ENCODE results near the gene NEK6. TPM values are rescaled to one million over a fixed set of nuclear protein-coding genes. Genes with fewer than 3 reads are reported as not detected.

Gene NEK6
- total RNA-seq, 4 donors from 2014 or later = 2.0 to 15.3 (median 7.3) TPM

GRCh38 chr9:124280176-124280691, 22.5 kb downstream of the NEK6 start:
- Histone ChIP-seq H3K36me3 (no peaks in the 10 kb centered on the region), H3K4me1 (peaks cover 15 to 82% (median 50%) of the 10 kb centered on the region in 3 donors), H3K4me3 (no peak overlapping the region), H3K9me3 (no peaks in the 10 kb centered on the region), H3K27me3 (no peaks in the 10 kb centered on the region), H3K27ac (peak overlapping the region; percentile 66 to 88 (median 80))
- WGBS, 2 donors = 49 to 51% methylated on average over 9 to 10 of the region's 16 CpGs
- no peak for DNase-seq
- intact Hi-C loops (cut with DNase I) = no loop called here
- no peak for TF ChIP-seq POLR2A (IDR thresholded peaks at IDR 0.05)
- no peak for TF ChIP-seq CTCF (IDR thresholded peaks at IDR 0.05)

DNA sequence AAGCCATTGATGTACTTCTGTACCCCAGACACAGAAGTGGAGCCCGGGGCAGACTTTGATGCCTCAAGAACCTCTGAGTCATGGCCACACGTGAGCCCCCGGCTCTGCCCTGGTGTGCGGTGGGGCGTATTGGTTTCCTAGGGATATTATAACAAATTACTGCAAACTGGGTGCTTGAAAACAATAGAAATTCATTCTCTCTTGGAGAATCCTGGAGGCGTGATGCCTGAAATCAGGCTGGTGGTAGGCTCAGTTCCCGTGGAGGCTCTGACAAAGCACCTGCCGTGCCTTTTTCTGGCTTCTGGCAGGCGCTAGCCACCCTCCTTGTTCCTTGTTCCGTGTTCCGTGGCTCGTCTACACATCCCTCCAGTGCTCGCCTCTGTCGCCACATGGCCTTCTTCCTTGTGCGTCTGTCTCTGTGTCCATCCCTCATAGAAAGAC, 24.2 kb downstream of the NEK6 start:
- 68 to 78% methylated on average over 12 to 15 of the region's 15 CpGs for WGBS, 2 donors
- H3K9me3 ChIP-seq = no peaks in the 10 kb centered on the region
- DNase-seq = no peak
- H3K27me3 ChIP-seq = no peaks in the 10 kb centered on the region
- peaks cover 15 to 96% (median 68%) of the 10 kb centered on the region in 3 donors for H3K4me1 ChIP-seq
- no peak overlapping the region for H3K4me3 ChIP-seq
- H3K36me3 ChIP-seq = no peaks in the 10 kb centered on the region
- TF ChIP-seq CTCF (IDR thresholded peaks at IDR 0.05) (no peak), POLR2A (IDR thresholded peaks at IDR 0.05) (no peak)
- H3K27ac ChIP-seq = peak overlapping the region; percentile 75 to 93 (median 80)
- intact Hi-C loops (cut with DNase I) = no loop called here

DNA sequence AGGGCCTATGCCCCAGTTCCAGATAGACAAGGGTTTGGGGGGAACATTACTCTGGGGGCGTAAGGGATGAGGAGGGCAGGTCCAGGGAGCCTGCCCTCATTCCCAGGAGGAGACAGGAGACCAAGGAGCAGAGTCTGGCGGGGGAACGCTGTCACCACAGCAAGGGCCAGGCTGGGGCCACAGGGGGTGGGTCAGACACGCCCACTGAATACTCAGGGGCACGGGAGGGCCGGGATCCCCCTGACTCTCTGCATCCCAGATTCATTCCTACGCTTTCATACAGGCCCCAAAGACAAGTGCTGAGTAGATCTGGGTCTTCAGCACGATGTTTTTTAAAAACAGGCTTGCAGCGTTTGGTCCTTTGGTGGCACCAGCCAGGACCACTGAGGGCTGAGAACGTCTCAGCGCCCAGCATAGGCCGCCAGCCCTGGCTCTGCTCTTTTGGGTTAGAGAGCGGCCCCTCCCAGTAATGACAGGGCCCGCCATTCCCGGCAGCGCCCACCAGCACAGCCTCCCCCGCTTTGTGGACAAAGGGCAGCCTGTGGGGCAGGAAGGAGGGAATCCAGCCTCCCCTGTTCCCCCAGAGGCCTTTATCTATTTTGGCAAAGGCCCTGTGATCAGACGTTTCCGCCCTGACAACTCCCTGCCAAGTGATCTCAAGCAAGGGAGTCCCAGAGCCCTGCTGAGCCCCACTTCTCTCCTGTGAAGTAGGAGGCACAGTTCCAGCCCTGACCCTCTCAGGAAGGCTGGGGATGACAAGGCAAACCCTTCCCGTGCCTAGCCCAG, 24.9 kb downstream of the NEK6 start:
- H3K4me3 ChIP-seq = no peak overlapping the region
- WGBS, 2 donors = 64 to 89% methylated on average over 3 to 9 of the region's 20 CpGs
- H3K4me1 ChIP-seq = peaks cover 15 to 97% (median 71%) of the 10 kb centered on the region in 3 donors
- H3K9me3 ChIP-seq = no peaks in the 10 kb centered on the region
- H3K36me3 ChIP-seq = no peaks in the 10 kb centered on the region
- H3K27ac ChIP-seq = peak overlapping the region; percentile 75 to 93 (median 80)
- H3K27me3 ChIP-seq = no peaks in the 10 kb centered on the region
- intact Hi-C loops (cut with DNase I) = no loop called here
- no peak for DNase-seq
- TF ChIP-seq POLR2A (IDR thresholded peaks at IDR 0.05) = no peak
- no peak for TF ChIP-seq CTCF (IDR thresholded peaks at IDR 0.05)

DNA sequence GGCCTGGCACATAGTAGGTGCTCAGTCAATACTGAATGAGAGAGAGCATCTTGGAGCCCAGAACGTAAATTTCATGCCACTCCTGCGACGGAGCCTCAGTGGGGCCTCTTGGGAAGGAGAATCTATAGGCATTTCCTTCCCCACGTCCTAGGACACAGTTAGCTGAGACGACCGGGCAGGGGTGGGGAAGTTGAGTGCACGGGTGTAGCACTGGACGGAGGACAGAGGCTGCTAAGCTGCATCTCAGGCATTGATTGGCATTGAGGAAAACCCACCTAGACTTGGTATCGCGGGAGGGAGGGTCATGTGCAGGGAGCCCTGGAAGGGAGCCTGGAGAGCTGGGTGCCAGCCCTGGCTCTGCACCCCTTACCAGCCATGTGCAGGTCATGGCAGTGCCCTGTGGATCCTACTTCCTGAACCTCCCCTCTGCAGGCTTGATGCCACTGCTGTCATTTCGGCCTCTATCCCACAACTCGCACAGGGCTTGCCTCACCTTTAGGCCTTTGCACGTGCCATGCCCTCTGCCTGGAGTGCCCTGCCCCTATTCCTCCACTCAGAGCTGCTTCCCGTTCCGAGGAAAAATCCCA, 25.6 kb downstream of the NEK6 start:
- TF ChIP-seq POLR2A (IDR thresholded peaks at IDR 0.05) (no peak), CTCF (IDR thresholded peaks at IDR 0.05) (no peak)
- Histone ChIP-seq H3K27me3 (no peaks in the 10 kb centered on the region), H3K36me3 (no peaks in the 10 kb centered on the region), H3K27ac (peak overlapping the region; percentile 75 to 93 (median 80)), H3K4me1 (peaks cover 15 to 90% (median 71%) of the 10 kb centered on the region in 3 donors), H3K9me3 (no peaks in the 10 kb centered on the region), H3K4me3 (no peak overlapping the region)
- intact Hi-C loops (cut with DNase I) = no loop called here
- no peak for DNase-seq
- WGBS, 2 donors = 85 to 96% methylated on average over 4 to 13 of the region's 15 CpGs

DNA sequence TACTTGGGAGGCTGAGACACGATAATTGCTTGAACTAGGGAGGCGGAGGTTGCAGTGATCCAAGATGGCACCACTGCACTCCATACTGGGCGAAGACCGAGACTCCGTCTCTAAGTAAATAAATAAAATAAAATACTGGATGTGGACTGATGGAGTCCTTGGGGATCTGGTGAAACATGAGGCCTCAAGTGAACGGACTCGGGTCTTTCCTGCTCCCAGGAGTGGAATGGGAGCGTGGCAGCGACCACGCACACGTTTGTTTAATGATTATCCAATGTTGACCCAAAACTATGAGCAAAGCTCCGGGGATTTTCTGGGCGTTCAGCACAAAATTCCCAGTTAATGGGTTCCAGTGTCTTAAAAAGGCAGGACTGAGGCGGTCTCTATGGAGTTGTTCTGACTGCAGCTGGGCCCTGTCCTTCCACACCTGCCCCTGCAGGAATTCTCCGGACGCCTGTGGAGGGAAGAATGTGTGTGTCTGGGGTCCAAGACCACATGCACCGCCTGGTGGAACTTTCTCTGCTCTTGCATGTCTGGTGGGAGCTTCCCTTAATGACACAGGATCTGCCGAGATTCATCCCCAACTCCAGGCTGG, 26.6 kb downstream of the NEK6 start:
- Histone ChIP-seq H3K9me3 (no peaks in the 10 kb centered on the region), H3K27me3 (no peaks in the 10 kb centered on the region), H3K4me1 (peaks cover 15 to 81% (median 69%) of the 10 kb centered on the region in 3 donors), H3K4me3 (no peak overlapping the region), H3K36me3 (no peaks in the 10 kb centered on the region), H3K27ac (peak overlapping the region; percentile 68 to 93 (median 80))
- intact Hi-C loops (cut with DNase I) = no loop called here
- TF ChIP-seq CTCF (IDR thresholded peaks at IDR 0.05) (no peak), POLR2A (IDR thresholded peaks at IDR 0.05) (no peak)
- 75 to 84% methylated on average over 16 to 17 of the region's 18 CpGs for WGBS, 2 donors
- no peak for DNase-seq

Data from esophagus squamous epithelium (tissue), 5 donors.